NCI-H128 (cell line): ENCODE measurements around the gene PITPNC1.
"Not testable (repeated sequence)": the region's sequence is repeated elsewhere in the genome, so short reads cannot be mapped to it uniquely, and the experiment has no call there.

ENCODE experiments used
- DNase-seq: peaks from one replicate; lab custom pipeline; 2025; ENCODE audit not compliant: unreplicated experiment; lab: John Stamatoyannopoulos, UW

The PITPNC1 gene

GRCh38 chr17:67481808-67482207, 104.7 kb downstream of the PITPNC1 start:
- no peak for DNase-seq

- DNase-seq, result no peak
Observed at GRCh38 chr17:67482764-67483163, 105.7 kb downstream of the PITPNC1 start.

GRCh38 chr17:67484261-67484660, 107.2 kb downstream of the PITPNC1 start:
- no peak for DNase-seq

GRCh38 chr17:67485666-67486065, 108.6 kb downstream of the PITPNC1 start:
- DNase-seq, result no peak

- DNase-seq, result no peak
Observed at GRCh38 chr17:67487506-67487905, 110.4 kb downstream of the PITPNC1 start.

GRCh38 chr17:67488161-67488560, 111.1 kb downstream of the PITPNC1 start:
- DNase-seq, result no peak

GRCh38 chr17:67488768-67489167, 111.7 kb downstream of the PITPNC1 start:
- DNase-seq, result no peak

- DNase-seq, result no peak
Observed at GRCh38 chr17:67489273-67489672, 112.2 kb downstream of the PITPNC1 start.

GRCh38 chr17:67490471-67490870, 113.4 kb downstream of the PITPNC1 start:
- DNase-seq, result no peak

GRCh38 chr17:67491009-67491680, 114.1 kb downstream of the PITPNC1 start:
- no peak for DNase-seq

GRCh38 chr17:67491681-67492024, 114.6 kb downstream of the PITPNC1 start:
- DNase-seq, result no peak

- no peak for DNase-seq
Observed at GRCh38 chr17:67492251-67492740, 115.2 kb downstream of the PITPNC1 start.

- no peak for DNase-seq
Observed at GRCh38 chr17:67492824-67493517, 115.9 kb downstream of the PITPNC1 start.

GRCh38 chr17:67493812-67494211, 116.7 kb downstream of the PITPNC1 start:
- no peak for DNase-seq

- not testable (repeated sequence) for DNase-seq
Observed at GRCh38 chr17:67495534-67495933, 118.5 kb downstream of the PITPNC1 start.

GRCh38 chr17:67496286-67496685, 119.2 kb downstream of the PITPNC1 start:
- DNase-seq, result no peak

GRCh38 chr17:67499685-67500084, 122.6 kb downstream of the PITPNC1 start:
- DNase-seq, result no peak

GRCh38 chr17:67500261-67500660, 123.2 kb downstream of the PITPNC1 start:
- DNase-seq, result no peak

GRCh38 chr17:67500677-67501300, 123.7 kb downstream of the PITPNC1 start:
- no peak for DNase-seq

- DNase-seq, result no peak
Observed at GRCh38 chr17:67502151-67502550, 125.1 kb downstream of the PITPNC1 start.

GRCh38 chr17:67503184-67503583, 126.1 kb downstream of the PITPNC1 start:
- DNase-seq, result no peak

GRCh38 chr17:67503739-67504138, 126.7 kb downstream of the PITPNC1 start:
- DNase-seq, result no peak
